Measurements from ENCODE around the gene TNFRSF13B. TPM values are rescaled to one million over a fixed set of nuclear protein-coding genes. Genes with fewer than 3 reads are reported as not detected.

TNFRSF13B gene
- total and polyA plus RNA-seq, 2 donors (not counting 3 experiments of a cell fraction or from before 2014, with no cell fraction given), result not detected

- no peaks in the 10 kb centered on the region for H3K79me2 ChIP-seq (ENCODE audit: control insufficient read depth, insufficient read depth, low read length)
- no peak for DNase-seq (ENCODE audit: low read depth, low spot score)
- peaks cover 0 to 2% of the 10 kb centered on the region in 2 experiments for H3K27me3 ChIP-seq (ENCODE audit: control insufficient read depth in 2 of 2, insufficient read depth in 2 of 2, low read length in 2 of 2)
- POLR2A ChIA-PET, result no interaction called here
- no peak overlapping the region for H3K27ac ChIP-seq (ENCODE audit: insufficient read depth, low read depth, low read length)
- CTCF ChIA-PET, result no interaction called here
- no peak for FAIRE-seq
- no peak overlapping the region for H3K9ac ChIP-seq (replicated peaks; ENCODE audit: extremely low read depth, insufficient read depth, low read length)
- no TSS peak for BruUV-seq (replicated peaks)
- H2AFZ ChIP-seq (ENCODE audit: low read depth, low read length), result no peak overlapping the region
- no peak overlapping the region for H3K4me2 ChIP-seq (ENCODE audit: insufficient read depth, low read length)
- H3K9me3 ChIP-seq (replicated peaks; ENCODE audit: control insufficient read depth, insufficient read depth, low read length), result no peaks in the 10 kb centered on the region
- TF ChIP-seq JUN (IDR thresholded peaks at IDR 0.05; ENCODE audit: borderline replicate concordance, insufficient read depth, insufficient read length, low read depth) (no peak), POLR2A (IDR thresholded peaks at IDR 0.05; ENCODE audit: low read depth, low read length) (no peak), CTCF (IDR thresholded peaks at IDR 0.05; ENCODE audit: extremely low read depth in 1 of 2, insufficient read depth in 1 of 2, low read depth in 1 of 2, low read length in 2 of 2) (no peak), MAX (IDR thresholded peaks at IDR 0.05; ENCODE audit: insufficient read depth, insufficient read length) (no peak), GATA2 (IDR thresholded peaks at IDR 0.05; ENCODE audit: insufficient read depth, insufficient read length, low read depth, low read length) (no peak), POLR2AphosphoS5 (IDR thresholded peaks at IDR 0.05; ENCODE audit: insufficient read depth, low read depth, low read length) (no peak), MYC (IDR thresholded peaks at IDR 0.05; ENCODE audit: low read depth, low read length) (no peak), EZH2 (IDR thresholded peaks at IDR 0.05; ENCODE audit: borderline replicate concordance, low read depth, low read length, severe bottlenecking) (no peak)
- H3K36me3 ChIP-seq (ENCODE audit: control insufficient read depth in 2 of 2, extremely low read depth in 1 of 2, insufficient read depth in 2 of 2, low read length in 2 of 2), result no peaks in the 10 kb centered on the region
- H3K4me1 ChIP-seq (ENCODE audit: control insufficient read depth, extremely low read depth, insufficient read depth, low read length), result no peaks in the 10 kb centered on the region
- dilution Hi-C loops (cut with MboI; ENCODE audit: extremely low pct_ligation_motif_present, low sequenced_read_pairs), result no loop called here
- H3K9me1 ChIP-seq (replicated peaks; ENCODE audit: control insufficient read depth, extremely low read depth, insufficient read depth, low read length), result no peaks in the 10 kb centered on the region
- H4K20me1 ChIP-seq (replicated peaks; ENCODE audit: control insufficient read depth, extremely low read depth, insufficient read depth, low read length), result no peaks in the 10 kb centered on the region
- H3K4me3 ChIP-seq (replicated peaks in 1 of 3; ENCODE audit: insufficient read depth in 1 of 3, low read depth in 1 of 3, low read length in 3 of 3), result no peak overlapping the region
- intact Hi-C loops (cut with micrococcal nuclease), result no loop called here
These were observed 46.4 kb downstream of the TNFRSF13B start for GRCh38 chr17:16925461-16926060.
